ENCODE results near the gene TEX54. TPM values are rescaled to one million over a fixed set of nuclear protein-coding genes. Genes with fewer than 3 reads are reported as not detected.

The TEX54 gene
- total and polyA plus RNA-seq, 2 of the 13 experiments (the other 11 are each of a cell fraction or from before 2014, with no cell fraction given): not detected

GRCh38 chr11:62787005-62787759, 45.5 kb downstream of the TEX54 start, which contains the start of gene TMEM179B (continued):
- TF ChIP-seq SETDB1 (CRISPR knock-in tag; IDR thresholded peaks at IDR 0.05; ENCODE audit: borderline replicate concordance) (no peak), PLRG1 (conservative IDR thresholded peaks at IDR 0.05) (no peak), FOXP1 (IDR thresholded peaks at IDR 0.05) (no peak), FOXP1 (CRISPR knock-in tag; IDR thresholded peaks at IDR 0.05) (no peak), GATAD1 (CRISPR knock-in tag; IDR thresholded peaks at IDR 0.05) (peak; percentile 92), JDP2 (CRISPR knock-in tag; IDR thresholded peaks at IDR 0.05; ENCODE audit: borderline replicate concordance) (no peak), STAT5B (CRISPR knock-in tag; IDR thresholded peaks at IDR 0.05) (0 out of 2 replicates have a peak, but pooled peaks have one; percentile 16), ZMYM3 (CRISPR knock-in tag; IDR thresholded peaks at IDR 0.05) (no peak; the same call in 1 of the 2 replicates), NFRKB (IDR thresholded peaks at IDR 0.05) (no peak), DDIT3 (CRISPR knock-in tag; IDR thresholded peaks at IDR 0.05) (no peak), ZFP90 (CRISPR knock-in tag; IDR thresholded peaks at IDR 0.05; ENCODE audit: borderline replicate concordance) (peak; percentile 47; the same call in 1 of the 2 replicates), ZNF557 (CRISPR knock-in tag; IDR thresholded peaks at IDR 0.05) (peak; percentile 83; the same call in 1 of the 2 replicates), REXO4 (CRISPR knock-in tag; IDR thresholded peaks at IDR 0.05; ENCODE audit: borderline replicate concordance) (no peak), ZHX1 (CRISPR knock-in tag; IDR thresholded peaks at IDR 0.05; ENCODE audit: low read depth) (peak; percentile 81), ZNF883 (CRISPR knock-in tag; IDR thresholded peaks at IDR 0.05; ENCODE audit: not compliant biosample characterization) (peak; percentile 86), ZNF225 (CRISPR knock-in tag; IDR thresholded peaks at IDR 0.05) (peak; percentile 31; the same call in 1 of the 2 replicates), NRL (CRISPR knock-in tag; IDR thresholded peaks at IDR 0.05; ENCODE audit: borderline replicate concordance) (peak; percentile 86; the same call in 1 of the 2 replicates), ZNF33A (CRISPR knock-in tag; IDR thresholded peaks at IDR 0.05; ENCODE audit: borderline replicate concordance) (no peak), ZBTB33 (CRISPR knock-in tag; IDR thresholded peaks at IDR 0.05) (no peak; the same call in 1 of the 2 replicates), EHMT2 (IDR thresholded peaks at IDR 0.05; ENCODE audit: borderline replicate concordance, low read depth, low read length) (no peak), ZNF724P (CRISPR knock-in tag; IDR thresholded peaks at IDR 0.05; ENCODE audit: borderline replicate concordance) (peak; percentile 82; the same call in 1 of the 2 replicates), ZNF703 (CRISPR knock-in tag; IDR thresholded peaks at IDR 0.05; ENCODE audit: borderline replicate concordance) (no peak), ZNF136 (CRISPR knock-in tag; IDR thresholded peaks at IDR 0.05; ENCODE audit: low read depth) (no peak; the same call in 1 of the 2 replicates), SPEN (CRISPR knock-in tag; IDR thresholded peaks at IDR 0.05; ENCODE audit: low read depth) (peak; percentile 90), PCBP1 (IDR thresholded peaks at IDR 0.05; ENCODE audit: borderline replicate concordance, low read depth, low read length) (0 out of 2 replicates have a peak, but pooled peaks have one; percentile 40), HOXD1 (CRISPR knock-in tag; IDR thresholded peaks at IDR 0.05) (no peak)
